Measurements from ENCODE around the gene CSNK1E.
A peak's percentile ranks its signal among the peaks of the same experiment; 100 is the strongest.

The CSNK1E gene

DNA sequence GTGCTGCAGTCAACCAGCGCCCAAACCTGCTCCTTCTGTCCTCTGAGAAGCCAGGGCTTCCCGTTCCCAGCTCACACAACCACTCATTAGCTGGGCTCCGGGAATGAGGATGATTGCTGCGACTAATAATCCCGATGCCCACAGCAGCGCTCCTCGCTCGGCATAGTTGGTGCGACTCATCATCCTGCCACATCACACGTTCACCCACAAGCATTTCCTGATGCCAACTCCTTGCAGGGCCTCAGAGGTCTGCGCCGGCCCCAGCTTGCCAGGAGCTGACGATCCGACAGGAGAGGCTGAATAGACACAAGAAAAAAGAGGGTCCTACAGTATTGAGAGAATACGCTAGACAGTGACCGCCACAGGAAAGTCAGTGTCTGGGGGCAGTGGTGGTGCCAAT, 10.6 kb upstream of the CSNK1E start:
- no peak for DNase-seq

DNA sequence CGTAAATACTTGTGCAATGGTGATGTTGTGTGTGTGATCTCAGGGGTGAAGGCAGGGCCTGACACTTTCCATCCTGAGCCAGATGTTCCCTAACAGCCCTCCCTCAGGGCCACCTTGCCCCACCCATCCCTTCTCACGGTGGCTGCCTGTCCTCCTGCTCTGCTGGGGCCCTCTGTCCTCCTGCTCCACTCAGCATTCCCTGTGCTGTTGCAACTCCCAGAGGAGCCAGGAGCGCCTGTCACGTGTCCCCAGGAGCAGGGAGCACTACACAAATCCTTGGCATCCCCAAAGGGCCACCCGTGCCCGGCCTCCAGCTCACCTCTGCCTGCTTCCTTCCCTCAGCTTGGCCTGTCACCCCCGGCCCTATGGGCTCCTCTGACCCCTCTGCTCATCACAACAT, 10.2 kb upstream of the CSNK1E start:
- no peak for DNase-seq

DNA sequence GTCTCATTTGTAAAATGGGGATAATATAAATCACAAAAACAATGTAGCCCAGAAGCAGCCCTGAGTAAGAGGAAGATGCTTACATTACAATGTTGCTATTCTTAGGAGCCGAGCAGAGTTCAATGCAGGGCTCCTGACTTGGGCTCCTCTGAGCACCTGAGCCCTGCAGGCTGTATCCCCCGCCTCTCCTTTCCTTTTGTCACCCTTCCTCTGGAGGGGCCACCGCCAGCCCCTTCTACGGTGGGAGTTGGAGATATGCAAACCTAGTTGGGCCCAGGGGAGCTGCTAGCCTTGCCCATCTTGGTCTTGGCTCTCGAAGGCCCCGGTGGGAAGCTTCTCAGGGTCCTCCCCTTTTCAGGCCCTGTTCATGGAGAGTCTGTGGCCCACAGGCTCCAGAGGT, 8.4 kb upstream of the CSNK1E start:
- DNase-seq = no peak

DNA sequence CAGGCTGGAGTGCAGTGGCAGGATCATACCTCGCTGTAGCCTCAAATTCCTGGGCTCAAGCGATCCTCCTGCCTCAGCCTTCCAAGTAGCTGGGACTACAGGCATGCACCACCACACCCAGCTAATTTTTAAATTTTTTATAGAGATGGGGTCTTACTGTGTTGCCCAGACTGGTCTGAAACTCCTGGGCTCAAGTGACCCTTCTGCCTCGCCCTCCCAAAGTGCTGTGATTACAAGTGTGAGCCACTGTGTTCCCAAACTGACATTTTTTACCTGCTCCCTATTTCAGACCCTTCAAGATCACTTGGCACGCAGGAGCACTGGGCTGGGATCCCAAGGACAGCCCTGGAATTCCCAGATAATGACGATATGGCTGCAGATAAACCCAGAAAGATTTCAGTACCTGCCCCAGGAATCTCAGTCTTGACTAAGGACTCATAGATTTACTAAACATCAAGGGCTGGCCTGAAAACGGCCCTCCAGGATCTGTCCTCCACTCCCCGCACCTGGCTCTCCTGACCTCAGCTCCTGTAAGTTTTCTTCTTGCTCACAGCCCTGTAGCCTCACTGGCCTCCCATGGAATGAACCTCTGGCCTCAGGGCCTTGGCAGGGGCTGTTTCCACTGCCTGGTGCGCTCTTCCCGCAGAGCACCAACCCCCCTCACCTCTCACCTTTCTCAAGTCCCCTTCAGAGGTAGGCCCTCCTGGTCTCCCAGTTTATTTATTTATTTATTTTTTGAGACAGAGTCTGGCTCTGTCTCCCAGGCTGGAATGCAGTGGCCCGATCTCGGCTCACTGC, 3.6 kb upstream of the CSNK1E start:
- no peak for DNase-seq

GRCh38 chr22:38318792-38319773, 1.9 kb upstream of the CSNK1E start:
- no peak for DNase-seq

GRCh38 chr22:38317995-38318715, 922 bp upstream of the CSNK1E start:
- peak; percentile 72 to 77 for DNase-seq

DNA sequence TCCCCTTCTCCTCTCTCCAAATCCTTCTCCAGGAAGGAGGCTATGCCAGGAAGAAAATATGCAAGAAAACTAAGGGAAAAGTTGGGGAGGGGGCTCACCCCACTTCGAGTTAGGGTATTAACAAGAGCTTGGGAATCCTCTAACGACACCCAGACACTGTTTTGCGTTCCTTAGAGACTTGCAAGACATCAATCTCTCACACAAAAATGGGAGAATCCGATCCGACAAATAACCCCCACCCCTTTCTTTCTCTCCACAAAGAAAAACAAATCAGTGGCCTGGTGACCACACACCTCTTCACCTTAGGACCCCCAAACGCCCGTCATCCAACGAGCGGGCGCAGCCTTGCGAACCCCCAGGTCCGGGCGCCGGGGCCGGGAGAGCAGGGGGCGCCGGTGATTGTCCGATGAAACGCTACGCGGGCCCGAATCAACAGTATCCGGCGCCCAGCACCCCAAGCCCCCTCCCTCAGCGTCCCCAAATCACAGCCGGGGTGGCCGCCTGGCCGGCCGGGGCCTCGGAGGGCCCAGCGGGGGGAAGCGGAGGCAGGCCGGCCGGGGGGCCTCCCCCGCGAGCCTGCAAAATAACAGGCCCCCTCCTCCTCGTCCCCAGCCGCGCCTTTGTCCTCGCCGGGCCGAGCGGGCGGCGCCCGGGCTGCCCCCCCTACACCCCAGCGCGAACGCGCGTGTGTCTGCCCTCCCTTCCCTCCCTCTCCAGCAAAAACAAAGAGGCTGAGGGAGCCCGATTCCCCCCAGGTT, 690 bp downstream of the CSNK1E start:
- DNase-seq = peak; percentile 12 to 36

GRCh38 chr22:38315823-38316363, 1.3 kb downstream of the CSNK1E start:
- DNase-seq = peak in 1 of 2 donors; percentile 1

DNA sequence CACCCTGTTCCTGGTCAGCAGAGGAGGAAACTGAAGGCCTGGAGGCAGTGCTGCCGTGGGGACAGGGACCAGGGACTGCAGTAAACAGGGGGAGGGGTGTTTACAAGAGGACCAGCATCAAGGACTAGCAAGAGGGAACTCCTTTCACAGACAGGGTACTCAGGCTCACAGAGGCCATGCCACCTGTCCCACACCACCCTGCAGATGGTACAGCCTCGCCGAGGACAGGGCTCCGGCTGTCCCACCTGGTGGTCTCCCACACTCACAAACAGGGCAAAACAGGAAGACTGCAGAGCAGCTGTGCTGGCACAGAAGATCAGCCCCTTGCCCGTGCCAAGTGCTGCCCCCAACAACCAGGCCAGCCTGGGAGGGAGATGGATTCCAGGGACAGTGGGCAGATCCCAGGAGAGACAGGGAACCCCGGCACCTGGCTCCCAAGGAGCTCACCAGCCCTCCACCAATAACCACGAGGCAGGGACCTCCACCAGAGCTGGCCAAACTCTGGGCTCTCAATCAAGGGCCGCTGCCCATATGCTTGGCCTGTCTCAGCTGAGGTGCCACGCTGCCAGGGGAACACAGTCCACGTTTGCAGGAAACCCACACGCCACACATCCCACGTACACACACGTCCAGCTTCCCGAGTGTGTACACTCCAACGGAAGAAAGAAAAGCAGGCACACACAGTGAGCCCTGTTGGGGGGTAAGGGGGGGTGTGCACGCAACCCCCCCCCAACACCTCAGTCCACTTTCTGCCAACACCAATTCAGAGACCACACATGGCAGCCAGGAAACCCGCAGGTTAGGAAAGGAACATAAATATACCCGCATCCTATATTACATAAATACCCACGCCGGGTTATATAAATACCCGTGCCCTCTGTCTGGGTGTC, 2.1 kb downstream of the CSNK1E start:
- DNase-seq = peak in 1 of 2 donors; percentile 17

DNA sequence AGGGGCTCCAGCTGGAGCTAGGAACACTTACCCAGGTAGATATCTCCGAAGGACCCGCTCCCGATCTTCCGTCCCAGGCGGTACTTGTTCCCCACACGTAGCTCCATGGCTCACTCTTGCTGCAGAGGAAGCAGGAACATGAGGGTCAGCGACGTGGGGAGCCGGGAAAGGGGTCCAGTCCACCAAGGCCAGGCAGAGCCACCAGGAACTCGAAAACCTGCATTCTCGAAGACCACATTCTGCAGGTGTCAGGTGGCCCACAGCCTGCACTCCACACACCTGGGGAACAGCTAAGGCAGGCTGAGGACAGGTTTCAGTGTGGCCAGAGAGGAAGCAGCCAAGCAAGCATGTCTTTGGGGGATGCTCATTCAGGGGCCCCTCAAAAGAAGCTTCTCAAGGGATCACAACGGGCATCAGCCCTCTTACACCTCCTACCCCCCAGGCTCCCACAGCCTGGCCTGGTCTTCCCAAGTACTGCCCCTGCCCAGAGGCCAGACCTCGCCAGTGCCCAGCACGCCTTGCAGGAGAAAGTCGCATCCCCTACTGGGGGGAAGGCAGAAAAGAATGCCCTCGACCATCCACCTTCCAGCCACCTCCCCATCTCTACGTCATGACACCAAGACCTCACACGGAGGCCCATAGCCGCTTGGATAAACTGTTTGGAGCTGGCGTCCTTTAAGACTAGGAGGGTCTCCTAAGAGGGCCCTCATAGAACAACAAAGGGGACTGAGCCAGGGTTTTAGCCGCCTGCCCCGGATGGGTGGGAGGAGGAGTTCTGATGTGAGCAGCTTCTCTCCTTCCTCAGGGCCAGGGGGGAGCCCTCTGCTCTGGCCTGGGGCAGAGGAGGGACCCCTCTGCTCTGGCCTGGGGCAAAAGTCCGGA, 2.9 kb downstream of the CSNK1E start:
- DNase-seq = no peak

- no peak for DNase-seq
These were observed 3.8 kb downstream of the CSNK1E start for GRCh38 chr22:38313384-38313955.

DNA sequence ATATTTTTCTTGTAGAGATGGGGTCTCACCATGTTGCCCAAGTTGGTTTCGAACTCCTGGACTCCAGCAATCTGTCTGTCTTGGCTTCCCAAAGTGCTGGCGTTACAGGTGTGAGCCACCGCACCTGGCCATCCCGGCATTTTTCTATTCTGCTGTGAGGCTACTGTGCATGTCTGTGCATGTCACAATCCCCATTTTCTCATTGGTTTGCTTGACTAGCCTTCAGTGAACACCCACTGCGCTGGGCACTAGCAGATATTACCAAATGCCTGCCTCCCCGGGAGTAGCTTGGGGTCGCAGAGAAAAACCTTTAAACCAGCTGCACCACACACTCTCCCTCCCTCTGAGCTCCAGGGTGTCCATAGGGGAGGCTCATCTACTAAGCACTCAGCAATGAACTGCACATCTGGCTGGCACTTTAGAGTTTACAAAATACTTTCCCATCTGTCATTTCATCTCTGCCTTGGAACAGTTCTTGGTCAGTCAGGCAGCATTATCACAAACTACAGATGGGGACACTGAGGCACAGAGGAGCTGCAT, 4.9 kb downstream of the CSNK1E start:
- DNase-seq = no peak

GRCh38 chr22:38311323-38311620, 6.0 kb downstream of the CSNK1E start:
- DNase-seq = no peak

GRCh38 chr22:38310518-38311322, 6.5 kb downstream of the CSNK1E start:
- no peak for DNase-seq

GRCh38 chr22:38309614-38310517, 7.4 kb downstream of the CSNK1E start:
- no peak for DNase-seq

DNA sequence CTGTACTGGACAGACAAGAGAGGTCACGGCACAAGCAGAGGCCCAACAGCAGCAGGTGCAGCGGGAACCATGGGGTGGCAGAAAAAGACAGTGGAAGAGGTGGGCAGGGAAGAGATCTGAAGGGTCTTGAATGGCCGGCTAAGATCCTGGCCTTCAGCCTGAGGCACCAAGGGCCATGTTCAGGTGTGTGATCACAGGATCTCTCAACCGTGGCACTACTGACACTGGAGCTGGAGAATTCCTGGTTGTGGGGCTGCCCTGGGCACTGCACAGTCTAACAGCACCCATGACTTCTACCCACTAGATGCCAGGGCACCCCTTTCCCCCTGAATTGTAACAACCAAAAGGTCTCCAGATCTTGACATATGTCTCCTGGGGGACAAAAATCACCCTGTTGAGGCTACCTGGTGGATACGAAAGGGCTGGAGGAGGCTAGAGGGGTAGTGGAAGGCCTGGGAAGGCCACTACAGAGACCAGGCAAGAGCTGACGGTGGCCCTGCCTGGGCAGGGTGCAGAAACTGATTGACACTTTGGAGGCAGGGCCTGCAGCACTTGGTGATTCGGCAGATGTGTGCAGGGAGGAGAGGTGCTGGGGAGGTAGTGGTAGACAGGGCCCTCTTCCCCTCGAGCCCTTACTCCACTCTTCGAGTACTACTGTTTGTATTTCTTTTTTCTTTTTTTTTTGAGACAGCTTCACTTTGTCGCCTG, 8.3 kb downstream of the CSNK1E start:
- no peak for DNase-seq

Measured in inflammatory macrophage (primary cell).